HCT116 (cell line): ENCODE data around the gene TMEM63A. TPM values are rescaled to one million over a fixed set of nuclear protein-coding genes. Genes with fewer than 3 reads are reported as not detected.
A peak's percentile ranks its signal among the peaks of the same experiment; 100 is the strongest.

Experiments used
- ATAC-seq: fragments of 200-7000 bp; cut with Tn5 transposase; 2 replicates; pipeline ENCODE4 v1.9.1; 2020; ENCODE audit warnings: mild to moderate bottlenecking, moderate library complexity
- BruUV-seq: library from RNA; stranded (reverse); fragments of 400-500 nt; replicated peaks from 2 replicates; lab custom pipeline; 2021; lab: Mats Ljungman, UMichigan
- CTCF ChIA-PET: fragments of 300-600 bp; sonication (Branson Sonifier 250); formaldehyde crosslinking; loops from one replicate; lab custom pipeline; 2021; ENCODE audit warnings: antibody characterized with exemption; lab: Charles Lee
- POLR2A ChIA-PET: fragments of 300-600, 350-600 bp; sonication (Branson Sonifier 250); formaldehyde crosslinking; loops from one replicate; lab custom pipeline; 2021; ENCODE audit warnings: antibody characterized with exemption; lab: Charles Lee
- RAD21 ChIA-PET, 2 experiments: fragments of 300-600 bp; sonication (Branson Sonifier 250); formaldehyde crosslinking; loops; one replicate each; lab custom pipeline; 2023; ENCODE audit warnings: low total read pairs in 2 of 2; ENCODE audit not compliant: uncharacterized antibody in 2 of 2, unreplicated experiment in 2 of 2, low non-redundant PET in 1 of 2; lab: Charles Lee
- DNase-seq: peaks from one replicate; pipeline ENCODE4 v3.0.0-alpha.2; 2010; ENCODE audit warnings: low read depth, low spot score
- H2AFZ ChIP-seq: fragments of 200-600 bp; shearing (Covaris generic), sonication (generic); 2 replicates; pipeline ENCODE4 v1.6.1; 2017; ENCODE audit warnings: low read depth, mixed run types, mixed read lengths, antibody characterized with exemption, low read length; ENCODE audit not compliant: poor library complexity, severe bottlenecking
- H3K27ac ChIP-seq: 2 replicates; pipeline ENCODE4 v1.5.1; 2012; ENCODE audit warnings: low read depth, low read length
- H3K27me3 ChIP-seq: fragments of 200-600 bp; sonication (generic); 2 replicates; pipeline ENCODE4 v1.6.1; 2016; ENCODE audit warnings: mixed run types, low read length, mixed read lengths; ENCODE audit not compliant: insufficient read depth
- H3K36me3 ChIP-seq, 2 experiments: fragments of 200-500 bp in 1 of 2; fragments of 200-600 bp in 1 of 2; sonication (Bioruptor generic) in 1 of 2; sonication (generic) in 1 of 2; 2 replicates each; pipeline versions ENCODE4 v1.5.1 to v1.6.1; 2014 to 2016; ENCODE audit warnings: low read length in 2 of 2, inconsistent platforms in 1 of 2, mixed read lengths in 1 of 2, mixed run types in 1 of 2; ENCODE audit not compliant: insufficient read depth in 2 of 2, control insufficient read depth in 1 of 2
- H3K4me1 ChIP-seq, 2 experiments: fragments of 200-600 bp in 1 of 2; sonication (generic) in 1 of 2; 2 replicates each; pipeline versions ENCODE4 v1.5.1 to v1.6.1; 2012 to 2017; ENCODE audit warnings: low read length in 2 of 2, inconsistent platforms in 1 of 2, mild to moderate bottlenecking in 1 of 2, mixed read lengths in 1 of 2, mixed run types in 1 of 2, moderate library complexity in 1 of 2; ENCODE audit not compliant: insufficient read depth in 2 of 2, control insufficient read depth in 1 of 2
- H3K4me2 ChIP-seq: fragments of 200-600 bp; sonication (generic); 2 replicates; pipeline ENCODE4 v1.6.1; 2017; ENCODE audit warnings: mixed run types, low read length, mixed read lengths
- H3K4me3 ChIP-seq, 2 experiments: fragments of 200-600 bp in 1 of 2; sonication (generic) in 1 of 2; replicated peaks in 1 of 2; 2 replicates each; pipeline ENCODE4 v1.5.1; 2011 to 2016; ENCODE audit warnings: low read length in 2 of 2, control low read depth in 1 of 2, low read depth in 1 of 2, mild to moderate bottlenecking in 1 of 2, mixed read lengths in 1 of 2, mixed run types in 1 of 2
- H3K79me2 ChIP-seq: fragments of 200-600 bp; sonication (generic); 2 replicates; pipeline ENCODE4 v1.6.1; 2017; ENCODE audit warnings: mild to moderate bottlenecking, mixed run types, low read length, moderate library complexity, mixed read lengths; ENCODE audit not compliant: insufficient read depth
- H3K9ac ChIP-seq: fragments of 200-600 bp; sonication (generic); 2 replicates; pipeline ENCODE4 v1.6.1; 2016; ENCODE audit warnings: low read length, mixed read lengths
- H3K9me2 ChIP-seq: fragments of 200-600 bp; sonication (generic), shearing (Covaris generic); 2 replicates; pipeline ENCODE4 v1.6.1; 2017; ENCODE audit warnings: mixed run types, mild to moderate bottlenecking, moderate library complexity; ENCODE audit not compliant: insufficient read depth
- H3K9me3 ChIP-seq, 2 experiments: fragments of 200-500 bp in 1 of 2; fragments of 200-600 bp in 1 of 2; sonication (Bioruptor generic) in 1 of 2; sonication (generic) in 1 of 2; 2 replicates each; pipeline ENCODE4 v1.6.1; 2014 to 2017; ENCODE audit warnings: low read length in 2 of 2, mixed read lengths in 2 of 2, inconsistent platforms in 1 of 2, low read depth in 1 of 2, mild to moderate bottlenecking in 1 of 2, mixed run types in 1 of 2, moderate library complexity in 1 of 2; ENCODE audit not compliant: control insufficient read depth in 1 of 2, insufficient read depth in 1 of 2
- H4K20me1 ChIP-seq: fragments of 200-600 bp; sonication (generic), shearing (Covaris generic); 2 replicates; pipeline ENCODE4 v1.6.1; 2017; ENCODE audit warnings: mixed run types, mild to moderate bottlenecking, moderate library complexity; ENCODE audit not compliant: insufficient read depth
- ATF3 ChIP-seq: IDR thresholded peaks from 2 replicates; pipeline ENCODE4 v1.6.1; 2012
- CEBPB ChIP-seq: IDR thresholded peaks from 2 replicates; pipeline ENCODE4 v1.6.1; 2012; ENCODE audit warnings: low read depth
- EZH2 ChIP-seq: fragments of 200-600 bp; sonication (generic); IDR thresholded peaks from 2 replicates; pipeline ENCODE4 v1.6.1; 2017; ENCODE audit warnings: antibody characterized with exemption, mixed run types
- POLR2A ChIP-seq: IDR thresholded peaks from 2 replicates; pipeline ENCODE4 v1.7.0; 2011; ENCODE audit warnings: borderline replicate concordance; ENCODE audit not compliant: insufficient read depth, insufficient read length; ENCODE audit errors: extremely low read depth
- POLR2AphosphoS5 ChIP-seq: IDR thresholded peaks from 2 replicates; pipeline ENCODE4 v1.6.1; 2011; ENCODE audit warnings: mild to moderate bottlenecking, low read depth, low read length, moderate library complexity
- REST ChIP-seq: IDR thresholded peaks from 2 replicates; pipeline ENCODE4 v1.6.1; 2012; ENCODE audit warnings: low read depth
- TCF7L2 ChIP-seq: IDR thresholded peaks from 2 replicates; pipeline ENCODE4 v1.7.0; 2011; ENCODE audit warnings: borderline replicate concordance, inconsistent platforms; ENCODE audit not compliant: insufficient read depth, insufficient read length; ENCODE audit errors: extremely low read depth
- intact Hi-C: fragments of 100-400 bp; cut with micrococcal nuclease; formaldehyde crosslinking; loops from 2 replicates; pipeline ENCODE4 v1.10.0; 2022
- total RNA-seq: library from RNA; stranded (reverse); gene quantifications from one replicate; pipeline ENCODE4 v1.2.1, GENCODE V29; 2021; ENCODE audit not compliant: unreplicated experiment
- TF ChIP-seq, protein P1 (sequence below), 3 experiments: fragments of 200-600 bp in 1 of 3; sonication (generic) in 1 of 3; IDR thresholded peaks in 2 of 3; conservative IDR thresholded peaks in 1 of 3; 2 replicates each; pipeline ENCODE4 v1.5.1; 2012 to 2017; ENCODE audit warnings: low read depth in 2 of 3, low read length in 2 of 3, antibody characterized with exemption in 1 of 3, borderline replicate concordance in 1 of 3, control low read depth in 1 of 3, mild to moderate bottlenecking in 1 of 3, mixed read lengths in 1 of 3, mixed run types in 1 of 3, moderate library complexity in 1 of 3; ENCODE audit not compliant: insufficient read depth in 1 of 3
- TF ChIP-seq, protein P2 (sequence below): IDR thresholded peaks from 2 replicates; pipeline ENCODE4 v1.6.1; 2011; ENCODE audit warnings: mild to moderate bottlenecking, low read length, moderate library complexity; ENCODE audit not compliant: insufficient replicate concordance; ENCODE audit errors: extremely low read depth

The TMEM63A gene
- total RNA-seq, 1 experiment from 2014 or later: 24.4 TPM

- ATAC-seq (no peak), DNase-seq (no peak)
- Histone ChIP-seq H3K36me3 (no peaks in the 10 kb centered on the region; a peak in 1 of 4 replicates), H2AFZ (no peak overlapping the region), H3K79me2 (no peaks in the 10 kb centered on the region), H3K27me3 (no peaks in the 10 kb centered on the region), H3K4me1 (no peaks in the 10 kb centered on the region), H3K4me2 (no peak overlapping the region)
- RAD21 ChIA-PET: no interaction called here
- BruUV-seq: no TSS peak
- no peak for TF ChIP-seq TCF7L2
- TF ChIP-seq, protein P1, sequence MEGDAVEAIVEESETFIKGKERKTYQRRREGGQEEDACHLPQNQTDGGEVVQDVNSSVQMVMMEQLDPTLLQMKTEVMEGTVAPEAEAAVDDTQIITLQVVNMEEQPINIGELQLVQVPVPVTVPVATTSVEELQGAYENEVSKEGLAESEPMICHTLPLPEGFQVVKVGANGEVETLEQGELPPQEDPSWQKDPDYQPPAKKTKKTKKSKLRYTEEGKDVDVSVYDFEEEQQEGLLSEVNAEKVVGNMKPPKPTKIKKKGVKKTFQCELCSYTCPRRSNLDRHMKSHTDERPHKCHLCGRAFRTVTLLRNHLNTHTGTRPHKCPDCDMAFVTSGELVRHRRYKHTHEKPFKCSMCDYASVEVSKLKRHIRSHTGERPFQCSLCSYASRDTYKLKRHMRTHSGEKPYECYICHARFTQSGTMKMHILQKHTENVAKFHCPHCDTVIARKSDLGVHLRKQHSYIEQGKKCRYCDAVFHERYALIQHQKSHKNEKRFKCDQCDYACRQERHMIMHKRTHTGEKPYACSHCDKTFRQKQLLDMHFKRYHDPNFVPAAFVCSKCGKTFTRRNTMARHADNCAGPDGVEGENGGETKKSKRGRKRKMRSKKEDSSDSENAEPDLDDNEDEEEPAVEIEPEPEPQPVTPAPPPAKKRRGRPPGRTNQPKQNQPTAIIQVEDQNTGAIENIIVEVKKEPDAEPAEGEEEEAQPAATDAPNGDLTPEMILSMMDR (IDR thresholded peaks at IDR 0.05 in 2 of 3, conservative IDR thresholded peaks at IDR 0.05 in 1 of 3; ENCODE audit: borderline replicate concordance in 1 of 3, insufficient read depth in 1 of 3, low read depth in 2 of 3, low read length in 2 of 3): 0 out of 6 replicates have a peak, but pooled peaks of 1 of the 3 experiments have one; percentile 1
- TF ChIP-seq, all 23 proteins: peak for 1
- ChIA-PET CTCF (no interaction called here), POLR2A (no interaction called here)
- H3K4me3 ChIP-seq: no peak overlapping the region
- no peaks in the 10 kb centered on the region for H3K9me2 ChIP-seq
- intact Hi-C loops: loop anchor here (10.0 kb wide), 1 partner anchor 119 kb away; no protein-coding TSS in a partner anchor
- H3K9ac ChIP-seq: no peak overlapping the region
- H4K20me1 ChIP-seq: no peaks in the 10 kb centered on the region
- H3K27ac ChIP-seq: no peak overlapping the region
- H3K9me3 ChIP-seq: no peaks in the 10 kb centered on the region
These were observed 26.5 kb downstream of the TMEM63A start for GRCh38 chr1:225855503-225856300.

- intact Hi-C loops: loop anchor here (10.0 kb wide), 1 partner anchor 121 kb away; no protein-coding TSS in a partner anchor
- H3K9me3 ChIP-seq: no peaks in the 10 kb centered on the region
- H3K9me2 ChIP-seq: no peaks in the 10 kb centered on the region
- RAD21 ChIA-PET: no interaction called here
- no peaks in the 10 kb centered on the region for H4K20me1 ChIP-seq
- DNase-seq (no peak), ATAC-seq (no peak)
- CTCF ChIA-PET: no interaction called here
- H3K4me1 ChIP-seq: no peaks in the 10 kb centered on the region
- no peaks in the 10 kb centered on the region for H3K27me3 ChIP-seq
- POLR2A ChIA-PET: no interaction called here
- H3K9ac ChIP-seq: no peak overlapping the region
- H3K79me2 ChIP-seq: no peaks in the 10 kb centered on the region
- no TSS peak for BruUV-seq
- no peak overlapping the region for H3K4me3 ChIP-seq
- H2AFZ ChIP-seq: no peak overlapping the region
- no peak overlapping the region for H3K4me2 ChIP-seq
- H3K27ac ChIP-seq: no peak overlapping the region
- no peaks in the 10 kb centered on the region for H3K36me3 ChIP-seq
- TF ChIP-seq POLR2AphosphoS5 (no peak), TCF7L2 (no peak), ATF3 (no peak), REST (no peak), POLR2A (no peak), EZH2 (no peak), CEBPB (no peak)
- TF ChIP-seq, protein P2, sequence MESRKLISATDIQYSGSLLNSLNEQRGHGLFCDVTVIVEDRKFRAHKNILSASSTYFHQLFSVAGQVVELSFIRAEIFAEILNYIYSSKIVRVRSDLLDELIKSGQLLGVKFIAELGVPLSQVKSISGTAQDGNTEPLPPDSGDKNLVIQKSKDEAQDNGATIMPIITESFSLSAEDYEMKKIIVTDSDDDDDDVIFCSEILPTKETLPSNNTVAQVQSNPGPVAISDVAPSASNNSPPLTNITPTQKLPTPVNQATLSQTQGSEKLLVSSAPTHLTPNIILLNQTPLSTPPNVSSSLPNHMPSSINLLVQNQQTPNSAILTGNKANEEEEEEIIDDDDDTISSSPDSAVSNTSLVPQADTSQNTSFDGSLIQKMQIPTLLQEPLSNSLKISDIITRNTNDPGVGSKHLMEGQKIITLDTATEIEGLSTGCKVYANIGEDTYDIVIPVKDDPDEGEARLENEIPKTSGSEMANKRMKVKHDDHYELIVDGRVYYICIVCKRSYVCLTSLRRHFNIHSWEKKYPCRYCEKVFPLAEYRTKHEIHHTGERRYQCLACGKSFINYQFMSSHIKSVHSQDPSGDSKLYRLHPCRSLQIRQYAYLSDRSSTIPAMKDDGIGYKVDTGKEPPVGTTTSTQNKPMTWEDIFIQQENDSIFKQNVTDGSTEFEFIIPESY: no peak
These were observed 28.7 kb downstream of the TMEM63A start for GRCh38 chr1:225853441-225853840.
